ENCODE data around the gene SYT13. TPM values are rescaled to one million over a fixed set of nuclear protein-coding genes. Genes with fewer than 3 reads are reported as not detected.

The SYT13 gene
- total RNA-seq, 2 donors from 2014 or later = 23.4 to 31.5 TPM

DNA sequence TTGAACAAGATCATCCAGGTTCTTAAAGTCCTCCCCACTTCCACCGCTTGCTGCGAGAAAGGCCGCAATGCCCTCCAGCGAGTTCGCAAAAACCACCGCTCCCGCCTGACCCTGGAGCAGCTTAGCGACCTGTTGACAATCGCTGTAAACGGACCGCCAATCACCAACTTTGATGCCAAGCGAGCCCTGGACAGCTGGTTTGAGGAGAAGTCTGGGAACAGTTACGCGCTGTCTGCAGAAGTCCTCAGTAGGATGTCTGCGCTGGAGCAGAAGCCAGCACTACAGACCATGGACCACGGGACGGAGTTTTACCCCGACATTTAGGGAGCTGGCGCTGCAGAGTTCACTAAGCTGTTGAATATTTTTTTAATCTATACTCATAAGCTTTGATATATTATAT, 58.3 kb downstream of the SYT13 start:
- Histone ChIP-seq H3K4me3 (no peak overlapping the region), H3K9me3 (no peaks in the 10 kb centered on the region), H3K27ac (no peak overlapping the region), H3K9ac (ENCODE audit: low read depth in 2 of 2, low read length in 2 of 2) (no peak overlapping the region), H3K4me1 (no peaks in the 10 kb centered on the region), H3K36me3 (no peaks in the 10 kb centered on the region), H3K27me3 (no peaks in the 10 kb centered on the region)
- no peak for DNase-seq
- TF ChIP-seq CTCF (IDR thresholded peaks at IDR 0.05) = no peak
- intact Hi-C loops (cut with DNase I) = no loop called here

GRCh38 chr11:45226901-45227300, 59.2 kb downstream of the SYT13 start:
- H3K9me3 ChIP-seq = no peaks in the 10 kb centered on the region
- no peaks in the 10 kb centered on the region for H3K4me1 ChIP-seq
- intact Hi-C loops (cut with DNase I) = no loop called here
- TF ChIP-seq CTCF (IDR thresholded peaks at IDR 0.05) = no peak
- no peaks in the 10 kb centered on the region for H3K36me3 ChIP-seq
- no peak for DNase-seq
- no peak overlapping the region for H3K27ac ChIP-seq
- H3K4me3 ChIP-seq = no peak overlapping the region
- H3K27me3 ChIP-seq = no peaks in the 10 kb centered on the region
- no peak overlapping the region for H3K9ac ChIP-seq (ENCODE audit: low read depth in 2 of 2, low read length in 2 of 2)

GRCh38 chr11:45225961-45226871, 59.9 kb downstream of the SYT13 start:
- Histone ChIP-seq H3K27ac (no peak overlapping the region), H3K9ac (ENCODE audit: low read depth in 2 of 2, low read length in 2 of 2) (no peak overlapping the region), H3K4me1 (no peaks in the 10 kb centered on the region), H3K27me3 (no peaks in the 10 kb centered on the region), H3K4me3 (no peak overlapping the region), H3K9me3 (no peaks in the 10 kb centered on the region), H3K36me3 (no peaks in the 10 kb centered on the region)
- DNase-seq = no peak
- no peak for TF ChIP-seq CTCF (IDR thresholded peaks at IDR 0.05)
- intact Hi-C loops (cut with DNase I) = no loop called here

DNA sequence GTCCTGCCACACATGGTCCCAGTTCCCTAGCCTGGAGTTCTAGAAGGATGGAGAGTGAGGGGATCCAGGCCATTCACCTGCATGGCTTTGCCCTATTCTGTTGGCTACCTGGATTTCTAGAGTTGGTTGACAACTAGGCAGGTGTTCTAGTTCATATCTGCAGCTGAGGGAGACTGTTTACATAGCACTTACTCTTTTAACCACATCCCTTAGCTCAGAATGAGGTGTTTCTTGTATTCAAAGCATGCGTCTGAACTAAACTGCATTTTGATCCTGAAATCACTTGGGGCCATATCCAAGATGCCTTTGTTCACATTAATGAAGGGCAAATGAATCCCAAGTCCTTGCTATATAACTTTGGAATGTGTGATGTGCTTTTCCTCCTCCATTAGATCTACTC, 60.9 kb downstream of the SYT13 start:
- H3K4me3 ChIP-seq = no peak overlapping the region
- no peak for TF ChIP-seq CTCF (IDR thresholded peaks at IDR 0.05)
- H3K9me3 ChIP-seq = no peaks in the 10 kb centered on the region
- H3K27me3 ChIP-seq = no peaks in the 10 kb centered on the region
- no peak overlapping the region for H3K27ac ChIP-seq
- intact Hi-C loops (cut with DNase I) = no loop called here
- no peaks in the 10 kb centered on the region for H3K36me3 ChIP-seq
- no peaks in the 10 kb centered on the region for H3K4me1 ChIP-seq
- DNase-seq = no peak
- no peak overlapping the region for H3K9ac ChIP-seq (ENCODE audit: low read depth in 2 of 2, low read length in 2 of 2)

- H3K27ac ChIP-seq = no peak overlapping the region
- H3K9ac ChIP-seq (ENCODE audit: low read depth in 2 of 2, low read length in 2 of 2) = no peak overlapping the region
- no peak for DNase-seq
- H3K36me3 ChIP-seq = no peaks in the 10 kb centered on the region
- no peaks in the 10 kb centered on the region for H3K27me3 ChIP-seq
- H3K4me3 ChIP-seq = no peak overlapping the region
- H3K9me3 ChIP-seq = no peaks in the 10 kb centered on the region
- no peaks in the 10 kb centered on the region for H3K4me1 ChIP-seq
- intact Hi-C loops (cut with DNase I) = no loop called here
- TF ChIP-seq CTCF (IDR thresholded peaks at IDR 0.05) = no peak
These were observed 61.4 kb downstream of the SYT13 start for GRCh38 chr11:45224766-45225165.
